IMR-90 (cell line): Measurements from ENCODE around the gene OR4E1. TPM values are rescaled to one million over a fixed set of nuclear protein-coding genes. Genes with fewer than 3 reads are reported as not detected.

Source experiments
- ATAC-seq: fragments of 200-7000 bp; cut with Tn5 transposase; 2 replicates; pipeline ENCODE4 v1.9.1; 2020; ENCODE audit warnings: low read depth, mild to moderate bottlenecking, moderate library complexity
- BruUV-seq: library from RNA; stranded (reverse); fragments of 400-500 nt; replicated peaks from 2 replicates; lab custom pipeline; 2021; lab: Mats Ljungman, UMichigan
- CTCF ChIA-PET: fragments of 300-600 bp; formaldehyde crosslinking; extraction: SDS; loops from one replicate; lab custom pipeline; 2021; ENCODE audit warnings: antibody characterized with exemption; lab: Yijun Ruan, JAX
- POLR2A ChIA-PET: fragments of 300-600 bp; sonication (Branson Sonifier 250); formaldehyde crosslinking; loops from one replicate; lab custom pipeline; 2022; ENCODE audit warnings: antibody characterized with exemption; ENCODE audit not compliant: unreplicated experiment; lab: Charles Lee
- DNase-seq: peaks from one replicate; pipeline ENCODE4 v3.0.0; 2013
- H2AFZ ChIP-seq: replicated peaks from 2 replicates; pipeline ENCODE3; 2013; ENCODE audit warnings: low read length, mild to moderate bottlenecking; ENCODE audit not compliant: poor library complexity
- H2AK5ac ChIP-seq: 2 replicates; pipeline ENCODE4 v1.6.1; 2013; ENCODE audit warnings: low read depth, low read length, inconsistent platforms
- H2AK9ac ChIP-seq: replicated peaks from 2 replicates; pipeline ENCODE3; 2013; ENCODE audit warnings: mild to moderate bottlenecking, low read depth, low read length, moderate library complexity; ENCODE audit not compliant: poor library complexity
- H2BK120ac ChIP-seq: 2 replicates; pipeline ENCODE4 v1.6.1; 2013; ENCODE audit warnings: low read depth, low read length, inconsistent platforms
- H2BK15ac ChIP-seq: 3 replicates; pipeline ENCODE4 v1.6.1; 2013; ENCODE audit warnings: low read depth, low read length, inconsistent platforms
- H2BK20ac ChIP-seq: 2 replicates; pipeline ENCODE4 v1.6.1; 2013; ENCODE audit warnings: low read depth, mild to moderate bottlenecking, inconsistent platforms, low read length, moderate library complexity
- H2BK5ac ChIP-seq: 2 replicates; pipeline ENCODE4 v1.6.1; 2013; ENCODE audit warnings: mild to moderate bottlenecking, low read depth, low read length, inconsistent platforms; ENCODE audit not compliant: poor library complexity, severe bottlenecking
- H3K14ac ChIP-seq: replicated peaks from 2 replicates; pipeline ENCODE4 v1.6.1; 2013; ENCODE audit warnings: low read depth, low read length, inconsistent platforms
- H3K18ac ChIP-seq: 2 replicates; pipeline ENCODE4 v1.6.1; 2013; ENCODE audit warnings: low read depth, low read length, control low read depth
- H3K23ac ChIP-seq: 2 replicates; pipeline ENCODE4 v1.6.1; 2013; ENCODE audit warnings: low read depth, low read length, inconsistent platforms
- H3K27ac ChIP-seq: 2 replicates; pipeline ENCODE4 v1.5.1; 2013; ENCODE audit warnings: mild to moderate bottlenecking, control low read depth, low read length; ENCODE audit not compliant: insufficient read depth
- H3K27me3 ChIP-seq: 2 replicates; pipeline ENCODE4 v1.6.1; 2013; ENCODE audit warnings: low read length; ENCODE audit not compliant: control insufficient read depth, insufficient read depth
- H3K36me3 ChIP-seq: 2 replicates; pipeline ENCODE4 v1.6.1; 2013; ENCODE audit warnings: low read length, mixed read lengths; ENCODE audit not compliant: control insufficient read depth, insufficient read depth
- H3K4ac ChIP-seq: 2 replicates; pipeline ENCODE4 v1.6.1; 2013; ENCODE audit warnings: low read depth, low read length, inconsistent platforms
- H3K4me1 ChIP-seq: 2 replicates; pipeline ENCODE4 v1.6.1; 2013; ENCODE audit warnings: low read length, mixed read lengths; ENCODE audit not compliant: control insufficient read depth, insufficient read depth
- H3K4me2 ChIP-seq: 2 replicates; pipeline ENCODE4 v1.6.1; 2013; ENCODE audit warnings: low read depth, mild to moderate bottlenecking, control low read depth, low read length, moderate library complexity
- H3K4me3 ChIP-seq: 2 replicates; pipeline ENCODE4 v1.5.1; 2013; ENCODE audit warnings: low read depth, mild to moderate bottlenecking, control low read depth, low read length, moderate library complexity; ENCODE audit not compliant: insufficient read depth
- H3K56ac ChIP-seq: 2 replicates; pipeline ENCODE4 v1.6.1; 2013; ENCODE audit warnings: low read length, inconsistent platforms; ENCODE audit not compliant: insufficient read depth; ENCODE audit errors: extremely low read depth
- H3K79me1 ChIP-seq, 2 experiments: 2 replicates each; pipeline ENCODE4 v1.6.1; 2013; ENCODE audit warnings: low read length in 2 of 2, inconsistent platforms in 1 of 2, low read depth in 1 of 2
- H3K9ac ChIP-seq: 2 replicates; pipeline ENCODE4 v1.6.1; 2013; ENCODE audit warnings: low read depth, low read length, control low read depth
- H3K9me1 ChIP-seq: 2 replicates; pipeline ENCODE4 v1.6.1; 2013; ENCODE audit warnings: low read length, inconsistent platforms; ENCODE audit not compliant: insufficient read depth
- H3K9me3 ChIP-seq: 2 replicates; pipeline ENCODE4 v1.6.1; 2013; ENCODE audit warnings: low read length; ENCODE audit not compliant: control insufficient read depth, insufficient read depth
- H4K20me1 ChIP-seq: 2 replicates; pipeline ENCODE4 v1.6.1; 2013; ENCODE audit warnings: low read length, inconsistent platforms; ENCODE audit not compliant: insufficient read depth
- H4K5ac ChIP-seq: 2 replicates; pipeline ENCODE4 v1.6.1; 2013; ENCODE audit warnings: mild to moderate bottlenecking, low read depth, low read length, control low read depth
- H4K8ac ChIP-seq, 2 experiments: 2 replicates each; pipeline ENCODE4 v1.6.1; 2013; ENCODE audit warnings: low read depth in 2 of 2, low read length in 2 of 2, control low read depth in 1 of 2, inconsistent platforms in 1 of 2
- H4K91ac ChIP-seq: 2 replicates; pipeline ENCODE4 v1.6.1; 2013; ENCODE audit warnings: low read depth, low read length, inconsistent platforms; ENCODE audit not compliant: insufficient read depth
- BHLHE40 ChIP-seq: fragments of 150-350 bp; IDR thresholded peaks from 2 replicates; pipeline ENCODE4 v1.6.1; 2016; ENCODE audit warnings: mild to moderate bottlenecking, low read depth, low read length
- CEBPB ChIP-seq: IDR thresholded peaks from 2 replicates; pipeline ENCODE4 v1.6.1; 2012; ENCODE audit warnings: low read depth, low read length, improper control_type of control experiment
- CHD1 ChIP-seq: IDR thresholded peaks from 2 replicates; pipeline ENCODE4 v1.6.1; 2012; ENCODE audit warnings: low read depth, low read length, improper control_type of control experiment
- FOS ChIP-seq: fragments of 150-350 bp; IDR thresholded peaks from 2 replicates; pipeline ENCODE4 v1.6.1; 2016; ENCODE audit warnings: low read depth, low read length
- MAFK ChIP-seq: IDR thresholded peaks from 2 replicates; pipeline ENCODE4 v1.6.1; 2012; ENCODE audit warnings: low read depth, low read length, improper control_type of control experiment
- MAZ ChIP-seq: IDR thresholded peaks from 2 replicates; pipeline ENCODE4 v1.6.1; 2012; ENCODE audit warnings: low read depth, mild to moderate bottlenecking, low read length, improper control_type of control experiment, moderate library complexity, borderline replicate concordance
- MXI1 ChIP-seq: IDR thresholded peaks from 2 replicates; pipeline ENCODE4 v1.6.1; 2012; ENCODE audit warnings: low read depth, mild to moderate bottlenecking, low read length, moderate library complexity, borderline replicate concordance
- NFE2L2 ChIP-seq: fragments of 150-350 bp; IDR thresholded peaks from 2 replicates; pipeline ENCODE4 v1.6.1; 2016; ENCODE audit warnings: low read depth, mild to moderate bottlenecking, low read length
- POLR2A ChIP-seq: IDR thresholded peaks from 2 replicates; pipeline ENCODE4 v1.6.1; 2012; ENCODE audit warnings: mild to moderate bottlenecking, low read depth, low read length
- RAD21 ChIP-seq: IDR thresholded peaks from 2 replicates; pipeline ENCODE4 v1.6.1; 2012; ENCODE audit warnings: low read length, improper control_type of control experiment
- RCOR1 ChIP-seq: IDR thresholded peaks from 2 replicates; pipeline ENCODE4 v1.6.1; 2012; ENCODE audit warnings: mild to moderate bottlenecking, low read length, improper control_type of control experiment; ENCODE audit not compliant: insufficient replicate concordance
- RFX5 ChIP-seq: IDR thresholded peaks from 2 replicates; pipeline ENCODE4 v1.8.0; 2012; ENCODE audit warnings: low read depth, mild to moderate bottlenecking, low read length, moderate library complexity
- SMC3 ChIP-seq: fragments of 150-350 bp; IDR thresholded peaks from 2 replicates; pipeline ENCODE4 v1.6.1; 2016; ENCODE audit warnings: low read depth, mild to moderate bottlenecking, antibody characterized with exemption, low read length, moderate library complexity
- WGBS, 2 experiments: methylation state at CpG; one replicate each; pipeline versions ENCODE4 v1.1.5 to v1.1.7; 2013; ENCODE audit warnings: missing lambda C conversion rate in 2 of 2; ENCODE audit not compliant: insufficient read length in 1 of 2; ENCODE audit errors: extremely low coverage in 2 of 2; 5-methylcytosine and 5-hydroxymethylcytosine counted together
- dilution Hi-C: fragments of 300-500 bp; cut with HindIII; formaldehyde crosslinking; loops from one replicate; pipeline ENCODE4 v1.14.3; 2018; ENCODE audit warnings: low sequenced_read_pairs; ENCODE audit not compliant: unreplicated experiment
- in situ Hi-C: fragments of 300-500 bp; cut with MboI; formaldehyde crosslinking; loops from 3 replicates; pipeline ENCODE4 v1.14.3; 2019; ENCODE audit warnings: low sequenced_read_pairs, inconsistent platforms, mixed read lengths
- intact Hi-C: fragments of 100-400 bp; cut with micrococcal nuclease; formaldehyde crosslinking; loops from 2 replicates; pipeline ENCODE4 v1.10.0; 2022
- polyA plus RNA-seq, 3 experiments: library from polyadenylated mRNA; depleted of rRNA; stranded (reverse); fragments of >200 nt; gene quantifications; 2 replicates each; pipeline ENCODE4 v1.2.3, GENCODE V29; 2012; ENCODE audit warnings: low replicate concordance in 1 of 3
- total RNA-seq: library from RNA; depleted of rRNA; stranded (reverse); fragments of >200 nt; gene quantifications from 2 replicates; pipeline ENCODE4 v1.2.3, GENCODE V29; 2012
- TF ChIP-seq, protein P1 (sequence below): fragments of 150-350 bp; IDR thresholded peaks from 2 replicates; pipeline ENCODE4 v1.6.1; 2017; ENCODE audit warnings: mild to moderate bottlenecking, antibody characterized with exemption, low read length, low read depth
- TF ChIP-seq, protein P2 (sequence below): fragments of 150-350 bp; IDR thresholded peaks from 2 replicates; pipeline ENCODE4 v1.6.1; 2016; ENCODE audit warnings: low read depth, mild to moderate bottlenecking, low read length, moderate library complexity, borderline replicate concordance
- TF ChIP-seq, protein P3 (sequence below): conservative IDR thresholded peaks from 2 replicates; pipeline ENCODE4 v1.5.1; 2012; ENCODE audit warnings: mild to moderate bottlenecking, low read depth, low read length, improper control_type of control experiment

The OR4E1 gene
- total and polyA plus RNA-seq, 2 of the 4 experiments (the other 2 are of a cell fraction) = not detected

DNA sequence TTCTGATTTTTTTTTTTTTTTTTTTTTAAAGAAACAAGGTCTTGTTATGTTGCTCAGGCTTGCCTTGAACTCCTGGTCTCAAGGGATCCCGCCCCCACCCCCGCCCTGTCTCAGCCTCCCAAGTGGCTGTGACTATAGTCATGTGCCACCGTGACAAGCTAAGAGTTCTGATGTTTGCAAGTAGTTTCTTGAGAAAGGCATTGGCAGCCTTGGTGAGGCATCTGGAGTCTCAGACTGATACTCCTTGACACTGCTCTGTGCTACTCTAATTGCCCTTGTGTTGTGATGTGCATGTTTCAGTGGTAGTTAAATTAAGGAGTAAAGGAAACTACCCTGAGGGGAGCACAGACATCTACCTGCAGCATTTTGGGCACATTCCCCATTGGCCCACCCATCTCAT is 46.2 kb upstream of the OR4E1 start:
- Histone ChIP-seq H3K18ac (no peak overlapping the region), H2BK20ac (no peak overlapping the region), H3K56ac (no peak overlapping the region), H2BK15ac (no peak overlapping the region), H2AK5ac (no peak overlapping the region), H3K4me3 (no peak overlapping the region), H3K27me3 (no peaks in the 10 kb centered on the region), H3K27ac (no peak overlapping the region), H3K9ac (no peak overlapping the region), H3K4ac (no peak overlapping the region), H3K9me1 (no peaks in the 10 kb centered on the region), H3K79me1 (no peaks in the 10 kb centered on the region), H4K5ac (no peak overlapping the region), H3K4me1 (no peaks in the 10 kb centered on the region), H3K4me2 (no peak overlapping the region), H3K36me3 (no peaks in the 10 kb centered on the region), H3K23ac (no peak overlapping the region), H2BK120ac (no peak overlapping the region), H4K8ac (no peak overlapping the region), H3K14ac (no peak overlapping the region), H4K20me1 (no peaks in the 10 kb centered on the region), H3K9me3 (no peaks in the 10 kb centered on the region), H4K91ac (no peak overlapping the region), H2AFZ (no peak overlapping the region), H2BK5ac (no peak overlapping the region), H2AK9ac (no peak overlapping the region)
- intact Hi-C loops (no loop called here), in situ Hi-C loops (no loop called here), dilution Hi-C loops (no loop called here)
- POLR2A ChIA-PET = no interaction called here
- CTCF ChIA-PET = interaction anchor here (2.5 kb wide), 1 partner anchor 9 kb away, joined by 16 read pairs; no protein-coding TSS in a partner anchor
- no TSS peak for BruUV-seq
- ATAC-seq = no peak
- no peak for DNase-seq
- no CpG with 5 or more reads among the region's 3 CpGs for WGBS, 2 experiments
- TF ChIP-seq RFX5 = no peak
- TF ChIP-seq, protein P1, sequence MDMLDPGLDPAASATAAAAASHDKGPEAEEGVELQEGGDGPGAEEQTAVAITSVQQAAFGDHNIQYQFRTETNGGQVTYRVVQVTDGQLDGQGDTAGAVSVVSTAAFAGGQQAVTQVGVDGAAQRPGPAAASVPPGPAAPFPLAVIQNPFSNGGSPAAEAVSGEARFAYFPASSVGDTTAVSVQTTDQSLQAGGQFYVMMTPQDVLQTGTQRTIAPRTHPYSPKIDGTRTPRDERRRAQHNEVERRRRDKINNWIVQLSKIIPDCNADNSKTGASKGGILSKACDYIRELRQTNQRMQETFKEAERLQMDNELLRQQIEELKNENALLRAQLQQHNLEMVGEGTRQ = no peak
- TF ChIP-seq NFE2L2 = no peak
- TF ChIP-seq MAFK = no peak
- TF ChIP-seq SMC3 = no peak
- TF ChIP-seq FOS = no peak
- no peak for TF ChIP-seq POLR2A
- no peak for TF ChIP-seq CEBPB
- no peak for TF ChIP-seq RCOR1
- TF ChIP-seq RAD21 = no peak
- no peak for TF ChIP-seq MXI1
- TF ChIP-seq, protein P2, sequence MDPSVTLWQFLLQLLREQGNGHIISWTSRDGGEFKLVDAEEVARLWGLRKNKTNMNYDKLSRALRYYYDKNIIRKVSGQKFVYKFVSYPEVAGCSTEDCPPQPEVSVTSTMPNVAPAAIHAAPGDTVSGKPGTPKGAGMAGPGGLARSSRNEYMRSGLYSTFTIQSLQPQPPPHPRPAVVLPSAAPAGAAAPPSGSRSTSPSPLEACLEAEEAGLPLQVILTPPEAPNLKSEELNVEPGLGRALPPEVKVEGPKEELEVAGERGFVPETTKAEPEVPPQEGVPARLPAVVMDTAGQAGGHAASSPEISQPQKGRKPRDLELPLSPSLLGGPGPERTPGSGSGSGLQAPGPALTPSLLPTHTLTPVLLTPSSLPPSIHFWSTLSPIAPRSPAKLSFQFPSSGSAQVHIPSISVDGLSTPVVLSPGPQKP = no peak
- TF ChIP-seq MAZ = no peak
- TF ChIP-seq, protein P3, sequence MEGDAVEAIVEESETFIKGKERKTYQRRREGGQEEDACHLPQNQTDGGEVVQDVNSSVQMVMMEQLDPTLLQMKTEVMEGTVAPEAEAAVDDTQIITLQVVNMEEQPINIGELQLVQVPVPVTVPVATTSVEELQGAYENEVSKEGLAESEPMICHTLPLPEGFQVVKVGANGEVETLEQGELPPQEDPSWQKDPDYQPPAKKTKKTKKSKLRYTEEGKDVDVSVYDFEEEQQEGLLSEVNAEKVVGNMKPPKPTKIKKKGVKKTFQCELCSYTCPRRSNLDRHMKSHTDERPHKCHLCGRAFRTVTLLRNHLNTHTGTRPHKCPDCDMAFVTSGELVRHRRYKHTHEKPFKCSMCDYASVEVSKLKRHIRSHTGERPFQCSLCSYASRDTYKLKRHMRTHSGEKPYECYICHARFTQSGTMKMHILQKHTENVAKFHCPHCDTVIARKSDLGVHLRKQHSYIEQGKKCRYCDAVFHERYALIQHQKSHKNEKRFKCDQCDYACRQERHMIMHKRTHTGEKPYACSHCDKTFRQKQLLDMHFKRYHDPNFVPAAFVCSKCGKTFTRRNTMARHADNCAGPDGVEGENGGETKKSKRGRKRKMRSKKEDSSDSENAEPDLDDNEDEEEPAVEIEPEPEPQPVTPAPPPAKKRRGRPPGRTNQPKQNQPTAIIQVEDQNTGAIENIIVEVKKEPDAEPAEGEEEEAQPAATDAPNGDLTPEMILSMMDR = no peak
- TF ChIP-seq BHLHE40 = no peak
- no peak for TF ChIP-seq CHD1
